Left cardiac atrium (tissue), 2 donors: ENCODE results near the gene BLVRB. TPM values are rescaled to one million over a fixed set of nuclear protein-coding genes. Genes with fewer than 3 reads are reported as not detected.

Source experiments
- total RNA-seq, 2 donors: library from RNA; stranded (reverse); fragmentation: NEBNext Ultra II Directional; extraction: Animal tissue kit (Norgen Biotek cat#: 25700); gene quantifications; one replicate each; pipeline ENCODE4 v1.2.1, GENCODE V29; 2021
- donor health status: DM: no; HTN: yes; CAD: no; lungs with severe emphysema.
- donor health status: DM: yes; HTN: yes; CAD: no.

Gene BLVRB
- total RNA-seq, 2 donors from 2014 or later: 72.7 to 112 TPM

Other genes with a start within 250 kb of the BLVRB start
- gene TTC9B, start 247.4 kb downstream of the BLVRB start, total RNA-seq: not detected
- under 1 TPM; 0.15 to 0.31 TPM for gene CCNP, start 239.1 kb downstream of the BLVRB start, total RNA-seq
- gene AKT2, start 180.4 kb downstream of the BLVRB start, total RNA-seq: 100 to 1,000 TPM; 110 to 119 TPM
- 100 to 1,000 TPM in 1 of 2 donors, 10 to 100 TPM in 1; 96.5 to 127 TPM for gene C19orf47, start 117.3 kb downstream of the BLVRB start, total RNA-seq
- gene PLD3, start 117.0 kb downstream of the BLVRB start, total RNA-seq: 100 to 1,000 TPM; 193 to 202 TPM
- under 1 TPM; 0.09 to 0.10 TPM for gene HIPK4, start 75.6 kb downstream of the BLVRB start, total RNA-seq
- gene PRX, start 52.4 kb downstream of the BLVRB start, total RNA-seq: 1 to 10 TPM; 2.8 to 3.6 TPM
- gene SERTAD1, start 39.8 kb downstream of the BLVRB start, total RNA-seq: 10 to 100 TPM in 1 of 2 donors, 1 to 10 TPM in 1; 9.4 to 17.0 TPM
- gene SERTAD3, start 21.4 kb downstream of the BLVRB start, total RNA-seq: 10 to 100 TPM; 29.1 to 41.2 TPM
- 1 to 10 TPM; 3.4 to 4.8 TPM for gene SPTBN4, start 1.3 kb upstream of the BLVRB start, total RNA-seq
- gene SHKBP1, start 111.1 kb upstream of the BLVRB start, total RNA-seq: 10 to 100 TPM; 23.5 to 24.4 TPM
- gene LTBP4, start 135.6 kb upstream of the BLVRB start, total RNA-seq: 100 to 1,000 TPM; 272 to 361 TPM
- 10 to 100 TPM; 17.6 to 24.6 TPM for gene NUMBL, start 224.9 kb upstream of the BLVRB start, total RNA-seq